Measurements from ENCODE around the gene ABT1. TPM values are rescaled to one million over a fixed set of nuclear protein-coding genes. Genes with fewer than 3 reads are reported as not detected.
A peak's percentile ranks its signal among the peaks of the same experiment; 100 is the strongest.

Gene ABT1
- total and polyA plus RNA-seq, 4 donors: 13.4 to 20.9 (median 16.9) TPM

- peak overlapping the region; percentile 28 for H3K4me3 ChIP-seq
- H3K27me3 ChIP-seq (ENCODE audit: control insufficient read depth in 3 of 3, insufficient read depth in 3 of 3, low read length in 2 of 3): no peaks in the 10 kb centered on the region
- peaks cover 0 to 17% (median 0%) of the 10 kb centered on the region in 5 donors for H3K4me1 ChIP-seq (ENCODE audit: control insufficient read depth in 5 of 5, insufficient read depth in 5 of 5, low read length in 5 of 5)
- no peaks in the 10 kb centered on the region for H3K9me3 ChIP-seq (ENCODE audit: control insufficient read depth in 4 of 4, insufficient read depth in 3 of 4, low read length in 3 of 4)
- WGBS, 2 donors: 0% methylated on average over 19 of the region's 19 CpGs
- ATAC-seq (ENCODE audit: insufficient read depth, low FRiP score): peak; percentile 75
- peak overlapping the region; percentile 20 to 86 for H3K27ac ChIP-seq (ENCODE audit: low read depth in 1 of 2, low read length in 1 of 2)
- no peak for TF ChIP-seq CTCF (IDR thresholded peaks at IDR 0.05; ENCODE audit: control extremely low read depth, extremely low read depth)
- DNase-seq: peak; percentile 86 to 94 (median 93)
- H3K9ac ChIP-seq (ENCODE audit: insufficient read depth in 1 of 2, low read length in 2 of 2): peak overlapping the region in 1 of 2 donors; percentile 83
- no peaks in the 10 kb centered on the region for H3K36me3 ChIP-seq (ENCODE audit: control insufficient read depth in 4 of 4, insufficient read depth in 4 of 4, low read length in 4 of 4)
Measured at GRCh38 chr6:26553635-26554446, 42.9 kb upstream of the ABT1 start.

GRCh38 chr6:26554447-26554696 is 42.4 kb upstream of the ABT1 start:
- H3K9ac ChIP-seq (ENCODE audit: insufficient read depth in 1 of 2, low read length in 2 of 2): no peak overlapping the region

DNA sequence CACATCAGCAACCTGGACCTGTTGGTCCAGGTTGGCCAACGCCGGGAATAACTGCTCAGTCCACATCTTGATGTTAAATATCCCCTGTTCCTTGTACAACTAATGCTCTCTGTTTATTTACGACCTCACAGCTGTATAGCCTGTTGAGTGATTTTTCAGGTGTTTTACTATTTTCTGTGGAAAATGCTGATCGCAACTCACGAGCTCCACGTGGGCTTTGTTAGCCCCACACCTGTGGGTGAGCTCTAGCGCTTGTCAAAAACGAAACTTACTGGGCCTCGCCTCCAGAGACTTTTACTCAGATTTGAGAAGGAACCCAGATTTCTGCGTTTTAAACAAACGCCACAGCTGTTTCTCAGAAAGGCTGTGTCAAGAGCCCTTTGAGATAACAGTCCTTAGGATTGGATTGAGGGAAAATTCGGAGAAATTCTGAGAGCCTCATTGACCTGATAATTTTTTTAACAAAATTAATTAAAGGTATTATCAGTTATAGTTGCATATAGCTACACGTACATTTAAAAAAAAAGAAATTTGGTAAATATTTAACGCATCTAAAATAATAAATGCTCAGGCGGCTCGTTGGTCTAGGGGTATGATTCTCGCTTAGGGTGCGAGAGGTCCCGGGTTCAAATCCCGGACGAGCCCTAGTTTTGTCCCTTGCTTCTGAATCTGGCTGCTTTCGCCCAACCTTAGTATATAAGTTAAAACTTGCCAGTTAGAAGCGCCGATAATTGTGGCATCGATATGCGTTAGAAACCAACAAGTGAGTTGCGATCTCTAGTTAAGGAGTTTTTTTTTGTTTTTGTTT is 41.9 kb upstream of the ABT1 start:
- H3K4me3 ChIP-seq: no peak overlapping the region
- no peak for TF ChIP-seq CTCF (IDR thresholded peaks at IDR 0.05; ENCODE audit: control extremely low read depth, extremely low read depth)
- no peaks in the 10 kb centered on the region for H3K27me3 ChIP-seq (ENCODE audit: control insufficient read depth in 3 of 3, insufficient read depth in 3 of 3, low read length in 2 of 3)
- H3K9ac ChIP-seq (ENCODE audit: insufficient read depth in 1 of 2, low read length in 2 of 2): no peak overlapping the region
- H3K27ac ChIP-seq (ENCODE audit: low read depth in 1 of 2, low read length in 1 of 2): peak overlapping the region; percentile 22 to 67
- peaks cover 0 to 15% (median 0%) of the 10 kb centered on the region in 5 donors for H3K4me1 ChIP-seq (ENCODE audit: control insufficient read depth in 5 of 5, insufficient read depth in 5 of 5, low read length in 5 of 5)
- ATAC-seq (ENCODE audit: insufficient read depth, low FRiP score) (no peak), DNase-seq (peak; percentile 52 to 77 (median 60))
- no peaks in the 10 kb centered on the region for H3K36me3 ChIP-seq (ENCODE audit: control insufficient read depth in 4 of 4, insufficient read depth in 4 of 4, low read length in 4 of 4)
- WGBS, 2 donors: 8 to 15% methylated on average over 27 of the region's 27 CpGs
- no peaks in the 10 kb centered on the region for H3K9me3 ChIP-seq (ENCODE audit: control insufficient read depth in 4 of 4, insufficient read depth in 3 of 4, low read length in 3 of 4)

More at GRCh38 chr6:26554447-26554696, 42.4 kb upstream of the ABT1 start:
- Histone ChIP-seq H3K4me1 (ENCODE audit: control insufficient read depth in 5 of 5, insufficient read depth in 5 of 5, low read length in 5 of 5) (peaks cover 0 to 17% (median 0%) of the 10 kb centered on the region in 5 donors), H3K27me3 (ENCODE audit: control insufficient read depth in 3 of 3, insufficient read depth in 3 of 3, low read length in 2 of 3) (no peaks in the 10 kb centered on the region), H3K4me3 (no peak overlapping the region), H3K27ac (ENCODE audit: low read depth in 1 of 2, low read length in 1 of 2) (peak overlapping the region in 1 of 2 donors; percentile 67), H3K9me3 (ENCODE audit: control insufficient read depth in 4 of 4, insufficient read depth in 3 of 4, low read length in 3 of 4) (no peaks in the 10 kb centered on the region), H3K36me3 (ENCODE audit: control insufficient read depth in 4 of 4, insufficient read depth in 4 of 4, low read length in 4 of 4) (no peaks in the 10 kb centered on the region)
- ATAC-seq (ENCODE audit: insufficient read depth, low FRiP score): no peak
- WGBS, 2 donors: 24 to 25% methylated on average over 1 of the region's 1 CpG
- no peak for DNase-seq
- TF ChIP-seq CTCF (IDR thresholded peaks at IDR 0.05; ENCODE audit: control extremely low read depth, extremely low read depth): no peak
